Ammon's horn (tissue), 1 donor: ENCODE data around the gene GMPPA.

Experiments
- DNase-seq: peaks from one replicate; pipeline ENCODE4 v3.0.0-alpha.2; 2016; ENCODE audit warnings: low spot score

Gene GMPPA

GRCh38 chr2:219539926-219540678 is 41.4 kb downstream of the GMPPA start:
- no peak for DNase-seq

GRCh38 chr2:219540784-219541504 is 42.3 kb downstream of the GMPPA start:
- no peak for DNase-seq

- DNase-seq: peak; percentile 78
Measured at GRCh38 chr2:219541611-219542180, 43.0 kb downstream of the GMPPA start.

GRCh38 chr2:219542931-219543595 is 44.4 kb downstream of the GMPPA start:
- peak; percentile 39 for DNase-seq

- DNase-seq: peak; percentile 99
Measured at GRCh38 chr2:219543596-219544358, 45.1 kb downstream of the GMPPA start, which contains the start of the genes CHPF and TMEM198. Gene CHPF (minus strand): TSS chr2:219543809. CDS start chr2:219543538, 271 bp downstream. Gene TMEM198 (plus strand): TSS chr2:219544028. CDS start chr2:219544728, 700 bp downstream.

- DNase-seq: no peak
Measured at GRCh38 chr2:219544567-219544966, 45.9 kb downstream of the GMPPA start.

- no peak for DNase-seq
Measured at GRCh38 chr2:219545295-219545942, 46.7 kb downstream of the GMPPA start.

- no peak for DNase-seq
Measured at GRCh38 chr2:219545943-219546352, 47.3 kb downstream of the GMPPA start.

DNA sequence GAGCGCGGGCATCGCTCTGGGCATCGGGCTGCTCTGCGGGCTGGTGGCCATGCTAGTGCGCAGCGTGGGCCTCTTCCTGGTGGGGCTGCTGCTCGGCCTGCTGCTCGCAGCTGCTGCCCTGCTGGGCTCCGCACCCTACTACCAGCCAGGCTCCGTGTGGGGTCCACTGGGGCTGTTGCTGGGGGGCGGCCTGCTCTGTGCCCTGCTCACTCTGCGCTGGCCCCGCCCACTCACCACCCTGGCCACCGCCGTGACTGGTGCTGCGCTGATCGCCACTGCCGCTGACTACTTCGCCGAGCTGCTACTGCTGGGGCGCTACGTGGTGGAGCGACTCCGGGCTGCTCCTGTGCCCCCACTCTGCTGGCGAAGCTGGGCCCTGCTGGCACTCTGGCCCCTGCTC is 48.9 kb downstream of the GMPPA start:
- DNase-seq: no peak

DNA sequence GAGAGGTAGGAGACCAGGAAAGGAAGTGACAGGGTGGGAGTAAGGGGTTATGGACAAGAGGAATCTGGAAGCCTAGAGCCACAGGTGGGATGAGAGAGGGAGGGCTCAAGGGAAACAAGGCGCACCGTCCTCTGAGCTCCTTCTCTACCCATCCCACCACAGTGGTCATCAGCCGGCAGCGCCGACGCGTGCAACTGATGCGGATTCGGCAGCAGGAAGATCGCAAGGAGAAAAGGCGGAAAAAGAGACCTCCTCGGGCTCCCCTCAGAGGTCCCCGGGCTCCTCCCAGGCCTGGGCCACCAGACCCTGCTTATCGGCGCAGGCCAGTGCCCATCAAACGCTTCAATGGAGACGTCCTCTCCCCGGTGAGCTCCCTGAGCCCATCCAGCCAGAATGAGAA is 50.3 kb downstream of the GMPPA start:
- DNase-seq: no peak

DNA sequence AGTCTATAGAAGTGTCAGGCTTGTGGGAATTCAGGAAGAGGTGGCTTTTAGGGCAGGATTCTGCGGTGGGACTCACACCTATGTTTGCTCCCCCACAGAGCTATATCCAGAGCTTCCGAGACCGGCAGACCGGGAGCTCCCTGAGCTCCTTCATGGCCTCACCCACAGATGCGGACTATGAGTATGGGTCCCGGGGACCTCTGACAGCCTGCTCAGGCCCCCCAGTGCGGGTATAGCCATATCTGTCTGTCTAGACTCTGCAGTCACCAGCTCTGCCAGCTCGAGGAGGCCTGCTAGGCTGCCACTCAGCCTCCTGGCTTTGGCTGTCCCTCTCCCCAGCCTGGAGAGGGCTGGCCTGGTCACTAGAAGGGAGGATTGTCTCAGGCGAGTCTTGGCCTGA is 50.9 kb downstream of the GMPPA start:
- no peak for DNase-seq

GRCh38 chr2:219551441-219552381 is 53.0 kb downstream of the GMPPA start:
- DNase-seq: no peak

DNA sequence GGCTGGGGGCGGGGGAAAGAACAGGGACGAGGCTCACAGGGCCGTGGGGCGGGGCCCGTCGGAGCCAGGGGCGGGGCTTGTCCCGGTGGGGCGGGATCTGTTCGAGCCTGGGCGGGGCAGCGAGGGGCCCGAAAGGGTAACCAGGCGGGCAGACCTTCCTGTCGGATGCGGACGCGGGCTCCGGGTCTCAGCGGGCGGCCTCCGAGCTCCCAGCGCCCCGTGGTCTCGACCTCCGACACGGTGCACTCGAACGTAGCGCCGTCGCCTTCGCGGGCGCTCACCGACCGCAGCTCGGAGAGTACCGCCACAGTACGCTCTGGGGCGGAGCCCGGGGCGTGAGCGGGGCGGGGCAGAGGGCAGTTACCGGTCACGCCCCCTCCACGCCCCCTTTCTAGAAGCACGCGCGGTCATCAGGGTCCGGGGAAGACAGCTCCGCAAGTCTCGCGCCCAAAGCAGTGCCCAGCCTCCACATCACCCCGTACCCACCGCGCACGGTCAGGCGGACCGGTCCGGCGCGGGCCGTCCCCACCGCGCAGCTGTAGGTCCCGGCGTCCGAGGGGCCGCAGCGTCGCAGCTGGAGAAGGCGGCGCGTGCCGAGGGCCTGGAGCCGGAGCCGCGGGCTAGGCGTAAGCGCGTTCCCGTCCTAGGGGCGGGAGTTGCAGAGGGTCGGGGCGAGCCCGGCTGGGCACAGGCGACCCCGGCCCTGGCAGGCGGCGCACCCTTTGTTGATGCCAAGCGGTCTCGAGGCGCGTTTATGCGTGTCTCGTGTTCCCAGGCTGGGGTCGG is 53.9 kb downstream of the GMPPA start:
- peak; percentile 91 for DNase-seq

DNA sequence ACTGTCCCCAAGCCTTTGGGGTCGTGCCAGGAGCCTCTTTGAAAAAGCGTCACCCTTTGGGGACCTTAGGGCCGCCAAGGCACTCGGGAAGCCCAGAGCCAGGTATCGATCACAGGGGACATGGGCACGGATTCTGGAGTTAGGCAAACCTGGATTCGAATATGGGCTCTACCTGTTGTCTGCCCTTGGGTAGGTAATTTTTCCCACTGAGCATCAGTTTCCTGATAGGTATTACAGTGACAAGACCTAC is 54.4 kb downstream of the GMPPA start:
- DNase-seq: no peak

DNA sequence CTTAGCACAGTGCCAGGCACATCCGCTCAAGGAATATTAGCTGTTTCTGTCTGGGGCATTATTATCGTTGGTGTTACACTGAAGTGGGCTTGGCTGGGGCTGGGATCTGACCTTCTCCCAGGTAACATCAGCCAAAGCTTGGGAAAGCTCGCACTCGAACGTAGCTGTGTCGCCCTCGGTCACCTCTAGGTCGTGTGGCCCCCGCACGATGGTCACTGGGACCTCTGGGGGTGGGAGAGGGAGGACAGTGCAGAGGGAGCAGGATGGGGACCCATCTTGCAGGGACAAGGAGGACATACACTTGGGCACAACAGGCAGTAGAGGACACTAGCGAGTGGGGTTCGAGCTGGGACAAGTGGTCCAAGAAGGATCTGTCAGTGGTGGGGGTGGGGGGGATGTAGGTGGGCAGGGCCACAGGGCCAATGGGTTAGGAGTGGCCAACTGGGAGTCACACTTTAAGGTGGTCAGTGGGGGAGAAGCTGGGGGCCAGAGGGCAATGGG is 54.8 kb downstream of the GMPPA start:
- no peak for DNase-seq

- DNase-seq: no peak
Measured at GRCh38 chr2:219554350-219554749, 55.7 kb downstream of the GMPPA start.

DNA sequence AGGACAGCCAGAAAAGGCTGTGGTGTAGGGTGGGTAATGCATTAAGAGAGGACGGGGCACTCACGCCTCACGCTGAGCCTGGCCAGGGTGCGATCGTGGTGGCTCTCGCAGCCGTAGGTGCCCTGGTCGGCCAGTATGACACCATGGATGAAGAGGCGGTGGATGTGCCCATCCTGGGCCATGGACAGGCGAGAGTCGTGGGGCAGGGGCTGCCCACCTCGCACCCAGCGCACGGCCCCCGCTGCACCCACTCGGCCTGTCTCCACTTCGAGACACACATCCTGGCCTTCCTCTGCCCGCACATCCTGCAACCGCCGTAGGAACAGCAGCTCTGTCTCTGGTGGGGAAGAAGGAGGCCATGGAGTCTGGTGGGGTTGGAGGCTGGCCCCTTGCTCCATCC is 57.3 kb downstream of the GMPPA start:
- no peak for DNase-seq

GRCh38 chr2:219556413-219556812 is 57.7 kb downstream of the GMPPA start:
- DNase-seq: no peak
